B cell (primary cell): ENCODE measurements around the gene VAV2.

Experiments used
- EZH2 ChIP-seq: IDR thresholded peaks from 2 replicates; pipeline ENCODE4 v1.6.1; 2012; ENCODE audit warnings: borderline replicate concordance, low read depth, mild to moderate bottlenecking, moderate library complexity, low read length; ENCODE audit not compliant: insufficient read depth, poor library complexity, severe bottlenecking
- TF ChIP-seq, protein P1 (sequence below): fragments of 200-600 bp; IDR thresholded peaks from one replicate; pipeline ENCODE4 v1.8.0; 2022; ENCODE audit warnings: antibody characterized with exemption, mild to moderate bottlenecking

DNA sequence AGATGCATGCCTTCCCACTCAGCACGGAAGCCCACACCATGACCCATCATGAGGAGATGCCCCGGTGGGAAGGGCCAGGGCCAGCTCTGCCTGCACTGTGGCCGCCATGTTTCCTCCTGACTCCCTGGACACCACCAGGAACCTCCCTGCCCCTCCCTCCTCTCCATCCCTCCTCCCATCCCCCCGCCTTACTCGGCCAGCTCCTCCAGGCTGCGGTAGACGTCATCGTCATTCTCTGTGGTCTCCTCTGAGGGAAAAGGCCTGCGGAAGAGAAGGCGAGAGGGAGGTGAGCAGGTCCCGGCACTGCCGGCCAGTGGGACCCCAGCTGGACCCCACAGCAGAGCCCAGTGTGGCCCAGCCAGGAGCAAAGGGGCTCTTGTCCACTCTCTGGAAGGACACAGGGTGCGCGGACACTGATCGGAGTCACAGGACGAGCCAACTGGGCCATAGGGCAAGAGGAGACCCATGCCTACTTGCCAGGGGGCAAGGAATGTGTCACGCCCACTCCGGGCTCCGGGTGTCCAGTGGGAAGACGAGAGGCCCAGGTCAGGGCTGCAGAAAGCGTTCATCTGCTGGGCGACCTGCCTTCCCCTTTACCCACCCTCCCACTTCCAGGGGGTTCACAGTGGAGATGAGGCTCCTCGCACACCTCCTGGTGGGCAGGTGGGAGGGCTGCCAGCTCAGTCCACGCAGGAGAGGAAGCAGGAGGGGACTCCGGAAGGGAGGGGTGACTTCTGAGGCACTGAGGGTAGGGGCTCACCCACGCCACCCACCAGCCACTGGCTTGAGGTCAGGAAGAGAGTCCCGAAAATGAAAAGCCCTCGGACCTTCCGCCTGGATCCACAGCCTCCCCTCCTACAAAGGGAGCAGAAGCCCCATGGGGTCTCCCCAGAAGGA lies 157.8 kb downstream of the VAV2 start:
- TF ChIP-seq, protein P1, sequence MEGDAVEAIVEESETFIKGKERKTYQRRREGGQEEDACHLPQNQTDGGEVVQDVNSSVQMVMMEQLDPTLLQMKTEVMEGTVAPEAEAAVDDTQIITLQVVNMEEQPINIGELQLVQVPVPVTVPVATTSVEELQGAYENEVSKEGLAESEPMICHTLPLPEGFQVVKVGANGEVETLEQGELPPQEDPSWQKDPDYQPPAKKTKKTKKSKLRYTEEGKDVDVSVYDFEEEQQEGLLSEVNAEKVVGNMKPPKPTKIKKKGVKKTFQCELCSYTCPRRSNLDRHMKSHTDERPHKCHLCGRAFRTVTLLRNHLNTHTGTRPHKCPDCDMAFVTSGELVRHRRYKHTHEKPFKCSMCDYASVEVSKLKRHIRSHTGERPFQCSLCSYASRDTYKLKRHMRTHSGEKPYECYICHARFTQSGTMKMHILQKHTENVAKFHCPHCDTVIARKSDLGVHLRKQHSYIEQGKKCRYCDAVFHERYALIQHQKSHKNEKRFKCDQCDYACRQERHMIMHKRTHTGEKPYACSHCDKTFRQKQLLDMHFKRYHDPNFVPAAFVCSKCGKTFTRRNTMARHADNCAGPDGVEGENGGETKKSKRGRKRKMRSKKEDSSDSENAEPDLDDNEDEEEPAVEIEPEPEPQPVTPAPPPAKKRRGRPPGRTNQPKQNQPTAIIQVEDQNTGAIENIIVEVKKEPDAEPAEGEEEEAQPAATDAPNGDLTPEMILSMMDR, result no peak
- TF ChIP-seq EZH2, result no peak
